ENCODE data around the gene SDK1.

GRCh38 chr7:4139656-4140625 lies 838.9 kb downstream of the SDK1 start:
- TF ChIP-seq POLR2A (IDR thresholded peaks at IDR 0.05): no peak
- TF ChIP-seq CTCF (IDR thresholded peaks at IDR 0.05): no peak
- no peak for TF ChIP-seq POLR2AphosphoS5 (IDR thresholded peaks at IDR 0.05; ENCODE audit: insufficient read depth in 1 of 2, low read depth in 1 of 2)

All from vagina (tissue), 2 donors.